Thoracic aorta (tissue), 2 donors: ENCODE measurements around the gene CTNNBIP1. TPM values are rescaled to one million over a fixed set of nuclear protein-coding genes. Genes with fewer than 3 reads are reported as not detected.

ENCODE experiments used
- ATAC-seq: fragments of 150-250 bp; one replicate; pipeline ENCODE4 v1.8.0; 2017; ENCODE audit warnings: low read depth; ENCODE audit not compliant: insufficient number of reproducible peaks, low FRiP score
- DNase-seq: peaks from one replicate; pipeline ENCODE4 v3.0.0-alpha.2; 2020; ENCODE audit warnings: low spot score
- H3K27ac ChIP-seq, 2 donors: fragments of 200-600 bp; sonication (generic); 1 replicate in 1 of 2; 2 replicates in 1 of 2; pipeline ENCODE4 v1.5.1; 2016; ENCODE audit warnings: mild to moderate bottlenecking in 2 of 2, moderate library complexity in 2 of 2
- H3K27me3 ChIP-seq: fragments of 200-600 bp; sonication (generic); replicated peaks from 2 replicates; pipeline ENCODE4 v1.6.0; 2016; ENCODE audit warnings: mild to moderate bottlenecking; ENCODE audit not compliant: insufficient read depth
- H3K36me3 ChIP-seq: fragments of 200-600 bp; sonication (generic); one replicate; pipeline ENCODE4 v1.5.1; 2016
- H3K4me1 ChIP-seq, 2 donors: fragments of 200-600 bp; sonication (generic); 1 replicate in 1 of 2; 2 replicates in 1 of 2; pipeline versions ENCODE4 v1.5.1 to v1.6.0; 2016; ENCODE audit warnings: low read depth in 2 of 2, mild to moderate bottlenecking in 1 of 2; ENCODE audit not compliant: control insufficient read depth in 1 of 2
- H3K4me3 ChIP-seq: fragments of 200-600 bp; sonication (generic); 2 replicates; pipeline ENCODE4 v1.5.1; 2016; ENCODE audit warnings: mild to moderate bottlenecking
- H3K9me3 ChIP-seq: fragments of 200-600 bp; sonication (generic); 2 replicates; pipeline ENCODE4 v1.5.1; 2016
- total RNA-seq, 2 donors: library from RNA; depleted of rRNA; stranded (reverse); fragments of >200 nt; gene quantifications; one replicate each; pipeline versions ENCODE4 v1.1.0 to v1.2.3, GENCODE V29; 2016
- TF ChIP-seq, protein P1 (sequence below): fragments of 200-600 bp; sonication (generic); IDR thresholded peaks from one replicate; pipeline ENCODE4 v1.5.1; 2019; ENCODE audit warnings: antibody characterized with exemption

Gene CTNNBIP1
- total RNA-seq, 2 donors from 2014 or later, result 13.4 to 22.3 TPM

DNA sequence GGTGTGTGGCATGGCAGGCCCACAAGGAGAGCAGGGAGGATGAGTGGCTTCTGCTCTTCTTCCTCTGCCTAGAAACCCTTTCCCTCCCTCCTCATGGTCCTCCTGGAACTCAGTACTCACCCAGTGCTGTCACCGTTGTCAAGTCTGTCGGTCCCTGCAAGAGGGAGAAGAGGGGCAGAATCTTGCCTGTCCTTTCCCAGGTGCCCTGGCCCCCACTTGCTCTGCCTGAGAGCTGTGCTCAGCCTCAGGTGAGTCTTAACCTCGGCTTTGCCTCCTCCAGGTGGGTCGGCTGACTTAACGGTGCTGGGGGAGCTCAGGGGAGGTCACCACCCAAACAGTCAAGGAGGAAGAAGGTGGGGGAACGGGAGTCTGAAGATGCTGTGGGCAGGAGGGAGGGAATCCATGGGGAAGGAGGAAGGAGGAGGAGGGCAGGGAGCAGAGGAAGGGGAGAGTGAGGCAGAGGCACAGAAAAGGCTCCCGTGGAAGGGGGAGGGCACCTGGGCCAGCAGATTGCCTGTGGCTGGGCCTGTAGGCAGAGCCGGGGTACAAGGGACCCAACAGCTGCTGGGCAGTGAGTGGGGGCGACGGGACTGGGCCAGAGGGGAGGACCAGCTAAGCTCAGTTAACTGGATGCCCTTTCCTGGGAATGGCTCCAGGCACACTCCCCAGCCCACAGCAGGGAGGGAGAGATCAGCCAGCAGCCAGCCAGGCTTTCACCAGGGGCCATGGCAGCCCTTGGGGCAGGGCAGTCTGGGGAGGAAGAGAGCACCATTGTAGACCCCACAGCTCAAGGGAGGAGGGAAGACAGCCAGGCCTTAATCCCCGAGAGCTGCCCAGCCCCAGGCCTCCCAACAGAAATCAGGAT is 26.3 kb downstream of the CTNNBIP1 start:
- H3K27me3 ChIP-seq, result no peaks in the 10 kb centered on the region
- H3K9me3 ChIP-seq, result no peaks in the 10 kb centered on the region
- DNase-seq, result no peak
- no peaks in the 10 kb centered on the region for H3K36me3 ChIP-seq
- H3K4me3 ChIP-seq, result no peak overlapping the region
- no peak for ATAC-seq
- no peak overlapping the region for H3K27ac ChIP-seq
- H3K4me1 ChIP-seq, result no peaks in the 10 kb centered on the region
- TF ChIP-seq, protein P1, sequence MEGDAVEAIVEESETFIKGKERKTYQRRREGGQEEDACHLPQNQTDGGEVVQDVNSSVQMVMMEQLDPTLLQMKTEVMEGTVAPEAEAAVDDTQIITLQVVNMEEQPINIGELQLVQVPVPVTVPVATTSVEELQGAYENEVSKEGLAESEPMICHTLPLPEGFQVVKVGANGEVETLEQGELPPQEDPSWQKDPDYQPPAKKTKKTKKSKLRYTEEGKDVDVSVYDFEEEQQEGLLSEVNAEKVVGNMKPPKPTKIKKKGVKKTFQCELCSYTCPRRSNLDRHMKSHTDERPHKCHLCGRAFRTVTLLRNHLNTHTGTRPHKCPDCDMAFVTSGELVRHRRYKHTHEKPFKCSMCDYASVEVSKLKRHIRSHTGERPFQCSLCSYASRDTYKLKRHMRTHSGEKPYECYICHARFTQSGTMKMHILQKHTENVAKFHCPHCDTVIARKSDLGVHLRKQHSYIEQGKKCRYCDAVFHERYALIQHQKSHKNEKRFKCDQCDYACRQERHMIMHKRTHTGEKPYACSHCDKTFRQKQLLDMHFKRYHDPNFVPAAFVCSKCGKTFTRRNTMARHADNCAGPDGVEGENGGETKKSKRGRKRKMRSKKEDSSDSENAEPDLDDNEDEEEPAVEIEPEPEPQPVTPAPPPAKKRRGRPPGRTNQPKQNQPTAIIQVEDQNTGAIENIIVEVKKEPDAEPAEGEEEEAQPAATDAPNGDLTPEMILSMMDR, result no peak

DNA sequence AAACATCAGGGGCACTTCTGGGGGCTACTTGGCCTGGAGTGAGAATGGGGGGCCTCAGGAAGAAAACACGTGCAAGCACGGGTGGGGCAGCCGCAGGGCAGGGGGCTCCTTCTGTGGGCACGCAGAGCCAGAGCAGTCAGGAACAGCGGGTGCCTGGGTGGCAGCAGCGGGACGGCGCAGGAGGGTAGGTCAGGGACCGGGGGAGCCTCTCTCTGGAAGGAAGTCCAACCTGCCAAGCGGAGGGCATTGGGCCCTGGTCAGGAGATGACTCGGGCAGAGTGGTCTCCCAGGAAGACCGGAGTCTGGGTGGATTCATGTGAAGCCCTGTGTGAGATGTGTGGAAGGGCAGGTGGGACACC is 27.1 kb downstream of the CTNNBIP1 start:
- TF ChIP-seq, protein P1, result no peak
- no peaks in the 10 kb centered on the region for H3K27me3 ChIP-seq
- ATAC-seq (no peak), DNase-seq (no peak)
- no peaks in the 10 kb centered on the region for H3K36me3 ChIP-seq
- H3K27ac ChIP-seq, result no peak overlapping the region
- no peaks in the 10 kb centered on the region for H3K9me3 ChIP-seq
- no peaks in the 10 kb centered on the region for H3K4me1 ChIP-seq
- H3K4me3 ChIP-seq, result no peak overlapping the region

DNA sequence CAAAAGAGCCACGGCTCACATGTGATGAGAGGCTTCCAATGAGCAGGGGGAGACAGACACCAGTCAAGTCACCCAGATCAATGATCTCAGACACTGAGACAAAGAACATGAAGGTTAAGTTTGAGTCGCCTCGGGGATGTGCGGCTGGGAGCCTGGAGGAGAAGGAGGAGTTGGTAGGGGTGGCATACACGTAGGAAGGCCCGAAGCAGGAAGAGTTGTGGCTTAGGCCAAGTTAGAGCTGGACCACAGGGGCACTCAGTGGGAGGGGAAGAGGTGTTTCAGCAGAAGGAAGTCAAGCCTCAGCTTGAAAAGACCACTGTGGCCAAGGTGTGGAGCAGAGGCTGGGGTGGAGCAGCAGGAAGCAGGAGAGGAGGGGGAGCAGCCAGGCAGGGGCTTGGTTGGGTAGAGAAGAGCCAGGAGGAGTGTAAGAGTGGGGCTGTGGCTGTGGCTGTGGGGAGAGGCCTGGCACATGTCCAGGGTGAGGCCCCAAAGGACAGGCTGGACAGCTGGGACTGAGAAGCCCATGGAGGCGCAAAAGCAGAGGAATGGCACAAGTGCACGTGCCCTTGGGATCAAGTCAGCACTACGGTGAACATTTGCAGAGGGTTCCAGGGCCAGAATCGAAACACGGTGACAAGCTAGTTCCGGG is 27.6 kb downstream of the CTNNBIP1 start:
- Histone ChIP-seq H3K27ac (no peak overlapping the region), H3K4me3 (no peak overlapping the region), H3K27me3 (no peaks in the 10 kb centered on the region), H3K36me3 (no peaks in the 10 kb centered on the region), H3K4me1 (no peaks in the 10 kb centered on the region), H3K9me3 (no peaks in the 10 kb centered on the region)
- TF ChIP-seq, protein P1, result no peak
- DNase-seq, result no peak
- no peak for ATAC-seq

DNA sequence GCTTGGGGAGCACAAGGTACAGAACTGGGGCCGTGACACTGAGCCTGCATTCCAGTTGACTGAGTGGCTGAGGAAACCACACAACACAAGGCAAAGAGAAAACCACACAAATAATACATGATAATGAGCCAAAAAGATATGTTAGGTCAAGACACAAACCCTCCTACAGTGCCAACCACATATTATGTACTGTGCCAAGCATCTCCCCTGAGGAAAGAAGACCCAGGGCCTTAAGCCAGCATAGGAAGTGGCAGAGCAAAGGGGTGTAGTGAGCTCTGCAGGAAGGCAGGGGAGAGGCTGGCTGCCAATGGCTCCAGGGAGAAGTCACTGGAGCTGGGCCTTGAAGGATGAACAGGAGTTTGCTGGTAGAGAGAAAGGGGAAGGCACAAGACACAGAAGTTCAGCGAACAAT is 28.2 kb downstream of the CTNNBIP1 start:
- ATAC-seq, result no peak
- TF ChIP-seq, protein P1, result no peak
- H3K4me1 ChIP-seq, result no peaks in the 10 kb centered on the region
- H3K9me3 ChIP-seq, result no peaks in the 10 kb centered on the region
- H3K27me3 ChIP-seq, result no peaks in the 10 kb centered on the region
- no peak overlapping the region for H3K4me3 ChIP-seq
- no peaks in the 10 kb centered on the region for H3K36me3 ChIP-seq
- DNase-seq, result no peak
- no peak overlapping the region for H3K27ac ChIP-seq

DNA sequence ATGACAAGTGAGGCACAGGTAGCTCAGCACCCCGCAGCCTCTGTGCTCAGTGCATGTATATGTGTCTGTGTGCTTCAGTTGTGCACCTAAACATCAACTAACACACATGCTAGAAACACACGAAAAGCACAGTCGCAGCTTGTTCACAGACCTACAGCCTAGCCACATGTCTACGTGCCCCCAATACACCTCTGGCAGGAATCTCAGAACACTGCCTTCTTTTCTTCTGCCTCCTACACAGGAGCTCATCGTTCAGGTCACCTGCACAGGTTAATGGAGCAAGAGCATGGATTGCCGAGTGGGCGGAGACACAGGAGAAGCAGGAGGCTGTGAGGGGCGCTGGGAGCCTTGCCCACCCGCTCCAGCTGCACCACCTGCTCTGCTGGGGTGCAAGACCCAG is 31.7 kb downstream of the CTNNBIP1 start:
- H3K27me3 ChIP-seq, result no peaks in the 10 kb centered on the region
- no peak for ATAC-seq
- no peak for DNase-seq
- no peak overlapping the region for H3K4me3 ChIP-seq
- H3K4me1 ChIP-seq, result peaks cover 0 to 16% of the 10 kb centered on the region in 2 donors
- TF ChIP-seq, protein P1, result no peak
- no peak overlapping the region for H3K27ac ChIP-seq
- H3K36me3 ChIP-seq, result no peaks in the 10 kb centered on the region
- H3K9me3 ChIP-seq, result no peaks in the 10 kb centered on the region
